22Rv1 (cell line): Measurements from ENCODE around the gene ZNF57.

Source experiments
- ZFX ChIP-seq: fragments of 450-650 bp; IDR thresholded peaks from 2 replicates; pipeline ENCODE4 v1.6.1; 2017; ENCODE audit warnings: antibody characterized with exemption, borderline replicate concordance
- TF ChIP-seq, protein P1 (sequence below): fragments of 450-650 bp; IDR thresholded peaks from 2 replicates; pipeline ENCODE4 v1.5.1; 2017; ENCODE audit warnings: mild to moderate bottlenecking

DNA sequence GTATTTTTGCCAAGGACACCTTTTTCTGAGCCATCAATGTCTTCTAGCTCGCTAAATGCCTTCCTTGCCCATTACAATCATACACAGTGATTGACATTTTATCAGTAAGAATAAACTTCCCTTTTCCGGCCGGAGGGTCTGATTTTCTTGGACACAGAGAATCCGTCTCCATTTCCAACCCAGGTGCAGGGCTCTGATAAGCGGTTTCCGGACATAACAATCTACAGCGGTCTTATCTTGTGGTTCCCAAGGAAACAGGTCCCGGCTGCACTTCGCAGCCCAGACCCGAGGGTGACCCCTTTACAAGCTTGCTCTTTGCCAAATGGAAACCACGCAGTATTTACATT lies 49.2 kb downstream of the ZNF57 start:
- TF ChIP-seq, protein P1, sequence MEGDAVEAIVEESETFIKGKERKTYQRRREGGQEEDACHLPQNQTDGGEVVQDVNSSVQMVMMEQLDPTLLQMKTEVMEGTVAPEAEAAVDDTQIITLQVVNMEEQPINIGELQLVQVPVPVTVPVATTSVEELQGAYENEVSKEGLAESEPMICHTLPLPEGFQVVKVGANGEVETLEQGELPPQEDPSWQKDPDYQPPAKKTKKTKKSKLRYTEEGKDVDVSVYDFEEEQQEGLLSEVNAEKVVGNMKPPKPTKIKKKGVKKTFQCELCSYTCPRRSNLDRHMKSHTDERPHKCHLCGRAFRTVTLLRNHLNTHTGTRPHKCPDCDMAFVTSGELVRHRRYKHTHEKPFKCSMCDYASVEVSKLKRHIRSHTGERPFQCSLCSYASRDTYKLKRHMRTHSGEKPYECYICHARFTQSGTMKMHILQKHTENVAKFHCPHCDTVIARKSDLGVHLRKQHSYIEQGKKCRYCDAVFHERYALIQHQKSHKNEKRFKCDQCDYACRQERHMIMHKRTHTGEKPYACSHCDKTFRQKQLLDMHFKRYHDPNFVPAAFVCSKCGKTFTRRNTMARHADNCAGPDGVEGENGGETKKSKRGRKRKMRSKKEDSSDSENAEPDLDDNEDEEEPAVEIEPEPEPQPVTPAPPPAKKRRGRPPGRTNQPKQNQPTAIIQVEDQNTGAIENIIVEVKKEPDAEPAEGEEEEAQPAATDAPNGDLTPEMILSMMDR = no peak
- no peak for TF ChIP-seq ZFX
